SK-N-SH (cell line): ENCODE measurements around the gene DENND2A.

Experiments used
- EP300 ChIP-seq, 2 experiments: IDR thresholded peaks; 2 replicates each; pipeline versions ENCODE4 v1.4.0 to v1.6.1; 2012; ENCODE audit warnings: borderline replicate concordance in 1 of 2, low read depth in 1 of 2, low read length in 1 of 2
- FOXJ3 ChIP-seq: sonication (generic); formaldehyde crosslinking; IDR thresholded peaks from 2 replicates; pipeline ENCODE4 v1.5.1; 2020; ENCODE audit warnings: mild to moderate bottlenecking, missing genetic modification reagents
- FOXM1 ChIP-seq: IDR thresholded peaks from 2 replicates; pipeline ENCODE4 v1.4.0; 2012; ENCODE audit warnings: low read depth, mild to moderate bottlenecking
- MEF2A ChIP-seq: IDR thresholded peaks from 2 replicates; pipeline ENCODE4 v1.4.0; 2012; ENCODE audit warnings: low read depth, borderline replicate concordance
- NFIC ChIP-seq: IDR thresholded peaks from 2 replicates; pipeline ENCODE4 v1.4.0; 2012; ENCODE audit warnings: borderline replicate concordance
- NRF1 ChIP-seq: IDR thresholded peaks from 2 replicates; pipeline ENCODE4 v1.6.1; 2012; ENCODE audit warnings: low read depth, mild to moderate bottlenecking, low read length
- POLR2AphosphoS5 ChIP-seq: IDR thresholded peaks from 2 replicates; pipeline ENCODE4 v1.6.1; 2012; ENCODE audit warnings: low read depth, low read length
- RAD21 ChIP-seq: IDR thresholded peaks from 2 replicates; pipeline ENCODE4 v1.6.1; 2012; ENCODE audit warnings: mild to moderate bottlenecking, low read length
- RFX5 ChIP-seq: IDR thresholded peaks from 2 replicates; pipeline ENCODE4 v1.6.1; 2012; ENCODE audit warnings: mild to moderate bottlenecking, improper control_type of control experiment, low read length
- RXRA ChIP-seq: IDR thresholded peaks from 2 replicates; pipeline ENCODE4 v1.4.0; 2012; ENCODE audit warnings: low read depth, mild to moderate bottlenecking, borderline replicate concordance
- TF ChIP-seq, protein P1 (sequence below): IDR thresholded peaks from 2 replicates; pipeline ENCODE4 v1.6.1; 2012; ENCODE audit warnings: mild to moderate bottlenecking, low read depth, low read length, moderate library complexity
- TF ChIP-seq, protein P2 (sequence below): fragments of 200-600 bp; sonication (generic); IDR thresholded peaks from 2 replicates; pipeline ENCODE4 v1.6.1; 2017; ENCODE audit warnings: antibody characterized with exemption, mild to moderate bottlenecking, moderate library complexity
- TF ChIP-seq, protein P3 (sequence below): fragments of 150-350 bp; IDR thresholded peaks from 2 replicates; pipeline ENCODE4 v1.6.1; 2017; ENCODE audit warnings: antibody characterized with exemption, low read length, low read depth, borderline replicate concordance
- TF ChIP-seq, protein P4 (sequence below): IDR thresholded peaks from 2 replicates; pipeline ENCODE4; 2012

DNA sequence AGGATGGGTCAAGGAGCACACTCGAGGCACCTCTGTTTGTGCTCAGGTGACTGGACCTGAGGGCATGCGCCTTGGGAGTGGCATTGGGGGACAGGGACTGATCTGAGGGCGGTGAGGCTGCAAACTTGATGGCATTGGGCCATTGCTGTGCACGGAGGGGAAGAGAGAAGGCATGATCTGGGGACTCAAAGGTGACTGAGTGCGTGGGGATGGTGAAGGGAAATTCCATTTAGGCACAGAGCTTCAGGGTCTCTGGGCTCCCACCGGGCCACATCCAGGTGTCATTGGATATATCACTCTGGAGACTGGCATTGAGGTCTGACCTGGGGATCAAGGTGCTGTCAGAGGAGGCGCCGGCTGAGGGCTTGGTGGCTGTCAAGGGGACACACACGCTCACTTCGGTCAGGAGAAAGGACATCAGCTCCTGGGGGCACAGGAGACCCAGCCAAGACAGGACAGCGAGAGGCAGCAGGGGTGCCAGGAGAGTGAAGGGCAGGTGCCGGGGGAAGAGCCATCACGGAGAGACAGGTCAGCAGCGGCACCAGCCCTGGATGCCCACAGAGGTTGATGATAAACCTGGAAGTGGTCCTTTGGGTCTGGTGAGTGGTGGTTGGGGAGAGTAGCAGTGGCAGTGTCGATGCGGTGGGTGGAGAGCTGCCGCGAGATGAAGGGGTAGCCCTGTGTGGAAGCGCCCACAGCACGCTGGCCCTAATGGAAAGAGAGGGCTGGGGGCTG lies 37.6 kb upstream of the DENND2A start:
- TF ChIP-seq FOXM1: no peak
- TF ChIP-seq, protein P1, sequence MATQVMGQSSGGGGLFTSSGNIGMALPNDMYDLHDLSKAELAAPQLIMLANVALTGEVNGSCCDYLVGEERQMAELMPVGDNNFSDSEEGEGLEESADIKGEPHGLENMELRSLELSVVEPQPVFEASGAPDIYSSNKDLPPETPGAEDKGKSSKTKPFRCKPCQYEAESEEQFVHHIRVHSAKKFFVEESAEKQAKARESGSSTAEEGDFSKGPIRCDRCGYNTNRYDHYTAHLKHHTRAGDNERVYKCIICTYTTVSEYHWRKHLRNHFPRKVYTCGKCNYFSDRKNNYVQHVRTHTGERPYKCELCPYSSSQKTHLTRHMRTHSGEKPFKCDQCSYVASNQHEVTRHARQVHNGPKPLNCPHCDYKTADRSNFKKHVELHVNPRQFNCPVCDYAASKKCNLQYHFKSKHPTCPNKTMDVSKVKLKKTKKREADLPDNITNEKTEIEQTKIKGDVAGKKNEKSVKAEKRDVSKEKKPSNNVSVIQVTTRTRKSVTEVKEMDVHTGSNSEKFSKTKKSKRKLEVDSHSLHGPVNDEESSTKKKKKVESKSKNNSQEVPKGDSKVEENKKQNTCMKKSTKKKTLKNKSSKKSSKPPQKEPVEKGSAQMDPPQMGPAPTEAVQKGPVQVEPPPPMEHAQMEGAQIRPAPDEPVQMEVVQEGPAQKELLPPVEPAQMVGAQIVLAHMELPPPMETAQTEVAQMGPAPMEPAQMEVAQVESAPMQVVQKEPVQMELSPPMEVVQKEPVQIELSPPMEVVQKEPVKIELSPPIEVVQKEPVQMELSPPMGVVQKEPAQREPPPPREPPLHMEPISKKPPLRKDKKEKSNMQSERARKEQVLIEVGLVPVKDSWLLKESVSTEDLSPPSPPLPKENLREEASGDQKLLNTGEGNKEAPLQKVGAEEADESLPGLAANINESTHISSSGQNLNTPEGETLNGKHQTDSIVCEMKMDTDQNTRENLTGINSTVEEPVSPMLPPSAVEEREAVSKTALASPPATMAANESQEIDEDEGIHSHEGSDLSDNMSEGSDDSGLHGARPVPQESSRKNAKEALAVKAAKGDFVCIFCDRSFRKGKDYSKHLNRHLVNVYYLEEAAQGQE: no peak
- TF ChIP-seq RFX5: no peak
- no peak for TF ChIP-seq MEF2A
- TF ChIP-seq NRF1: no peak
- no peak for TF ChIP-seq NFIC
- TF ChIP-seq, protein P2, sequence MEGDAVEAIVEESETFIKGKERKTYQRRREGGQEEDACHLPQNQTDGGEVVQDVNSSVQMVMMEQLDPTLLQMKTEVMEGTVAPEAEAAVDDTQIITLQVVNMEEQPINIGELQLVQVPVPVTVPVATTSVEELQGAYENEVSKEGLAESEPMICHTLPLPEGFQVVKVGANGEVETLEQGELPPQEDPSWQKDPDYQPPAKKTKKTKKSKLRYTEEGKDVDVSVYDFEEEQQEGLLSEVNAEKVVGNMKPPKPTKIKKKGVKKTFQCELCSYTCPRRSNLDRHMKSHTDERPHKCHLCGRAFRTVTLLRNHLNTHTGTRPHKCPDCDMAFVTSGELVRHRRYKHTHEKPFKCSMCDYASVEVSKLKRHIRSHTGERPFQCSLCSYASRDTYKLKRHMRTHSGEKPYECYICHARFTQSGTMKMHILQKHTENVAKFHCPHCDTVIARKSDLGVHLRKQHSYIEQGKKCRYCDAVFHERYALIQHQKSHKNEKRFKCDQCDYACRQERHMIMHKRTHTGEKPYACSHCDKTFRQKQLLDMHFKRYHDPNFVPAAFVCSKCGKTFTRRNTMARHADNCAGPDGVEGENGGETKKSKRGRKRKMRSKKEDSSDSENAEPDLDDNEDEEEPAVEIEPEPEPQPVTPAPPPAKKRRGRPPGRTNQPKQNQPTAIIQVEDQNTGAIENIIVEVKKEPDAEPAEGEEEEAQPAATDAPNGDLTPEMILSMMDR: no peak
- no peak for TF ChIP-seq RXRA
- no peak for TF ChIP-seq POLR2AphosphoS5
- no peak for TF ChIP-seq RAD21
- TF ChIP-seq, protein P3, sequence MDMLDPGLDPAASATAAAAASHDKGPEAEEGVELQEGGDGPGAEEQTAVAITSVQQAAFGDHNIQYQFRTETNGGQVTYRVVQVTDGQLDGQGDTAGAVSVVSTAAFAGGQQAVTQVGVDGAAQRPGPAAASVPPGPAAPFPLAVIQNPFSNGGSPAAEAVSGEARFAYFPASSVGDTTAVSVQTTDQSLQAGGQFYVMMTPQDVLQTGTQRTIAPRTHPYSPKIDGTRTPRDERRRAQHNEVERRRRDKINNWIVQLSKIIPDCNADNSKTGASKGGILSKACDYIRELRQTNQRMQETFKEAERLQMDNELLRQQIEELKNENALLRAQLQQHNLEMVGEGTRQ: no peak
- no peak for TF ChIP-seq EP300 (IDR thresholded peaks at IDR 0.05; ENCODE audit: borderline replicate concordance in 1 of 2, low read depth in 1 of 2, low read length in 1 of 2)
- TF ChIP-seq FOXJ3: no peak
- TF ChIP-seq, protein P4, sequence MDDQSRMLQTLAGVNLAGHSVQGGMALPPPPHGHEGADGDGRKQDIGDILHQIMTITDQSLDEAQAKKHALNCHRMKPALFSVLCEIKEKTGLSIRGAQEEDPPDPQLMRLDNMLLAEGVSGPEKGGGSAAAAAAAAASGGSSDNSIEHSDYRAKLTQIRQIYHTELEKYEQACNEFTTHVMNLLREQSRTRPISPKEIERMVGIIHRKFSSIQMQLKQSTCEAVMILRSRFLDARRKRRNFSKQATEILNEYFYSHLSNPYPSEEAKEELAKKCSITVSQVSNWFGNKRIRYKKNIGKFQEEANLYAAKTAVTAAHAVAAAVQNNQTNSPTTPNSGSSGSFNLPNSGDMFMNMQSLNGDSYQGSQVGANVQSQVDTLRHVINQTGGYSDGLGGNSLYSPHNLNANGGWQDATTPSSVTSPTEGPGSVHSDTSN: no peak
